DMS153 treated with DMSO at 0.1 percent for 48 hours (cell line): ENCODE measurements around the gene SIK3.

Source experiments
- DNase-seq: peaks from one replicate; lab custom pipeline; 2025; ENCODE audit not compliant: unreplicated experiment; lab: John Stamatoyannopoulos, UW

The SIK3 gene

DNA sequence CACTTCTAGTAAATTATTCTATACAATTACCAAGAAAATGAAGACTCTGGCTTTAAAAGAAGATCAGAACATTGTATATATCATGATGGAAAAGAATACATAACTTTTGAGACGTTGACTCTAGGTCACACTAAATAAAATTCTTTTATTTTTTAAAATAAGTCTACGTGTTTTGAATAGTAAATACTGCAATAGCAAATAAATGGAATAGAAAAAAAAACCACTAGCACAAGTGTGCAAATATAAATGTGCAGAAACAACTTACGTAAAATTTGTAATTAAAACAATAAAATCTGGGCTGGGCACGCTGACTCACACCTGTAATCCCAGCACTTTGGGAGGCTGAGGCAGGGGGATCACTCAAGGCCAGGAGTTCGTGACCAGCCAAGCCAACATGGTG is 17.9 kb downstream of the SIK3 start:
- no peak for DNase-seq

- peak; percentile 75 for DNase-seq
These were observed 21.1 kb downstream of the SIK3 start for GRCh38 chr11:117076941-117077691.

GRCh38 chr11:117075186-117075585 is 23.0 kb downstream of the SIK3 start:
- DNase-seq = no peak

DNA sequence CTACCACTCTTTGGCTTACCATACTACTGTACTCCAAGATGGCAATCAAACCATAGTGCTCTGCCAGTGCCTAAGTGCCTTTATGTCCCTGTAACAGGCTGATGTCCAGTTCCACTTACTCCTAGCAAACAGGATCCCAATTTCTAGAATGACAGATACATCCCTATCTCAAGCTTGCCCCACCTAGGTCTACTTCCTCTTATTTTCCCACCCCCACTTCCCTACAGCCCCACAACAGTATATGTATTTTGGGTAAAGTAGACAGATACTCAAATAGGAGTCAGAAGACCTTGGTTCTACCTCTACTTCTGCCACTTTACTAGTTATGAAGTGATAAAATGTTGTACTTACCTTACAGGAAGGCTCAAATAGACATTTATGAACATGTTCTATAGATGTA is 24.1 kb downstream of the SIK3 start:
- DNase-seq = no peak

DNA sequence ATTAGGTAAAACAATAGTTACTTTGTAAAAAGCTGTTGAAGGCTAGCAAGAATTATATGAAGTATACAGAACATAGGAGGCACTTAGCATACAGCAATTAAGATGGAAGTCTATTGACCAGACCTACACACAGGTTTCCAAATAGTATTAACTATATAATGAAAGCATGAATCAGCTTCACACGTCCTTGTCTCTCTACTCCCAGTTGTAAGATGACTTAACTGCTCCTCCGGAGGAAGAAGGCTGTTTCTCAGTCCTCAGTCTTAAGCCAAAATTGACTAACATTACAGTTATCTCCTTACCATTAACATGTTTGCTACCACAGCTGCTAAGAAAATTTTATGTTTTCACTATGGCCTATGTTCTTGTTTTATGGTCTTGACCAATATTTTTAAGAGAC is 24.7 kb downstream of the SIK3 start:
- no peak for DNase-seq

DNA sequence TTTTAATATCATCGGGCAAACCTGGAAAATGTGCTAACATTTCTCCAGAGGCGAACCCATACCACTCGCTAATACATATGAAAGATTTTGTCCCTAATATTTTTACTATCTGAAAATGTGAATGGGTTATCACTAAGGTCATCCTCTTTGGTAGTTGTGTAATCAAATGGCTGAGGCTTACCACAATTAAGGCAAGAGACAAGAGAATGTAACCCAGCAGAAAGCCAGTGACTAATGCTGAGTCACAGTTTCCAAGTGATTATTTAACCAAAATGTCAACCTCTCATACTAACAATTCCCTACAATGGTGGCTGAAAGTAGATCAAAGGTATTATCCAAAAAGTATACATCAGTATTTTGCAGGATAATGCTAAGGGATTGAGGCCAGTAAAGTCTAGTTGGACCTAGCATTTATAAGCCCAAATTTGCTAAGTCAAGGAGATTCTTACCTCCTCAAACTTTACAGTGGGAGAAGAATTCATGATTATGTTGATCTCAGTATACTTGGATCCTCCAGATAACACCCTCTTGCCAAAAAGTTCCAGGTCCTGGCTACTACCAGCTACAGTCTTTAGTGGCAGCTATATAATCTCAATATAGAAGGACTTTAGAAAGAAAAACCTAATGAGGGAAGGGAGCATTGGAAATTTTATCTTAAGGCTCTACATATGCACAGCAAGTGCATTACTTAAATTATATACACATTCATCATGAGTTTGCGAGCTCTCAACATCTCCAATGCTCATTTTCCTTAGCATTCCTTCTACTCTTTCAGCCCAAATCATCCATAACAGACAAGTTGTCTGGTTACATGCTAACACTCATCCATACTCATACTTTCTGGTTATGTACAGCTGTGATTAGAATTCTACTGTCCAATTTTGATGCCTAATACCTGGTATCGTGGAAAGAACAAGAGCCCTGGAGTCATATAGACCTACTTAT is 25.4 kb downstream of the SIK3 start:
- no peak for DNase-seq

- no peak for DNase-seq
These were observed 26.9 kb downstream of the SIK3 start for GRCh38 chr11:117071344-117071787.

DNA sequence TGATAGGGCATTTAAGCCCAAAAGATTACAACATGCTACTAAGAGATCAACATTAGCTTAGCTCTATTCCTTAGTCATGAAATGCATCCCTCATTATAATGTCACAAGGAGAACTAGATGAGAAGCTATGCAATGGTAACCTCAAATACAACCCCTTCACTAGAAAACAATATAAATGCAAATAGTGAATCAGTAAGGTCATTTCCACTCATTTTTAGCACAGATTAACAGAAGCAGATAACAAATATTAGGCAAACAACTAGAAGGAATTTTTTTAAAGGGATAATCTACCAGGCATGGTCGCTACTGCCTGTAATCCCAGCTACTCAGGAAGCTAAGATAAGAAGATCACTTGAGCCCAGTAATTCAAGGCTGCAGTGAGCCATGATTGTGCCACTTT is 28.2 kb downstream of the SIK3 start:
- DNase-seq = no peak

DNA sequence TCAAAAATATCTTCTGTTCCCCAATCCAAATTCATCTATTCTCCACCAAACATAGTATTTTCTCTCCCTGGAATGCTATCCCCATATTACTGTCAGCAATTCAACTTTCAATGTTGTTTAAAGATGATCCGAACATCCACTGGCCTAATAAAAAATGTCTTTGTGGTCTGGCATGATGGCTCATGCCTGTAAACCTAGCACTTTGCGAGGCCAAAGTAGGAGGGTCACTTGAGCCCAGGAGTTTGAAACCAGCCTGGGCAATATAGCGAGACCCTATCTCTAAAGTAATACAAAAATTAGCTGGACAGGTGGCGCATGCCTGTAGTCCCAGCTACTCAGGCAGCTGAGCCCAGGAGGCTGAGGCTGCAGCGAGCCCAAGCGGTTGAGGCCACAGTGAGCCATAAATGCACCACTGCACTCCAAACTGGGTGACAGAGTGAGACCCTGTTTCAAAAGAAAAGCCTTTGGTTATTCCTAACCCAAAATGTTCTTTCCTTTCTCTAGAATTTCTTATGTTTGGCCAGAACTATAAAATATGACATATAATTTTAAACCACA is 29.8 kb downstream of the SIK3 start:
- DNase-seq = no peak

GRCh38 chr11:117066959-117067358 is 31.3 kb downstream of the SIK3 start:
- no peak for DNase-seq

- DNase-seq = no peak
These were observed 34.0 kb downstream of the SIK3 start for GRCh38 chr11:117064275-117064674.

DNA sequence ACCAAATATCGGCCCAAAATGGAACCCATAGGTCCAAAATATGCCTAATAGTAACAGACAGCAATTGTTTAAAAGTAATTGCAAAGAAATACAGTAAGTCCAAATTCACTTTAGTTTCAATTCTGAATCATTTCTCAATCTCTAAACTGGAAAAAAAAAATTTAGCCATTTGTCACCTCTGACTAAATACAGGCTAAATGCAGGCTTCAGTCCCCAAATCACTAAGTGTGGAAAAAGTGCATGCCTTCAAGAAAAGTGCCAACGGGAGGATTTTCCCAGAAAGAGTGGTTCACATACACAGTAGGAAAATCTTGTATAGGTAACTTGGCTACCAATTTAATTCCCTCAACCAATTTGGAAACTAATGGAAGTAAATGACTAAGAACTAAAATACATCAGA is 35.7 kb downstream of the SIK3 start:
- no peak for DNase-seq

- no peak for DNase-seq
These were observed 37.0 kb downstream of the SIK3 start for GRCh38 chr11:117061256-117061655.

DNA sequence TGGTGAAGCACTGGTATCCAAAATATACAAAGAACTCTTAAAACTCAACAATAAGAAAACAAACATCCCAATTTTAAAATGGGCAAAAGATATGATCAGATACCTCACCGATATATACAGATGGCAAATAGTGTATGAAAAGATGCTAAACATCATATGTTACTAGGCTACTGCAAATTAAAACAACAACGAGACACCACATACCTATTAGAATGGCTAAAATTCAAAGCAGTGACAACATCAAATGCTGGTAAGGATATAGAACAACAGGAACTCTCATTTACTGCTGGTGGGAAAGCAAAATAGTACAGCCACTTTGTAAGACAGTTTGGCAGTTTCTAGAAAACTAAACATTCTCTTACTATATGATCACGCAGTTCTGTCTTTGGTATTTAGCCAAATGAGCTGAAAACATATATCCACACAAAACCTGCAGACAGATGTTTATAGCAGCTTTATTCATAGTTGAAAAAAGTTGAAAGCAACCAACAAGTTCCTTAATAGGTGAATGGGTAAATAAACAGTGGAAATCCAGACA is 38.5 kb downstream of the SIK3 start:
- DNase-seq = no peak

DNA sequence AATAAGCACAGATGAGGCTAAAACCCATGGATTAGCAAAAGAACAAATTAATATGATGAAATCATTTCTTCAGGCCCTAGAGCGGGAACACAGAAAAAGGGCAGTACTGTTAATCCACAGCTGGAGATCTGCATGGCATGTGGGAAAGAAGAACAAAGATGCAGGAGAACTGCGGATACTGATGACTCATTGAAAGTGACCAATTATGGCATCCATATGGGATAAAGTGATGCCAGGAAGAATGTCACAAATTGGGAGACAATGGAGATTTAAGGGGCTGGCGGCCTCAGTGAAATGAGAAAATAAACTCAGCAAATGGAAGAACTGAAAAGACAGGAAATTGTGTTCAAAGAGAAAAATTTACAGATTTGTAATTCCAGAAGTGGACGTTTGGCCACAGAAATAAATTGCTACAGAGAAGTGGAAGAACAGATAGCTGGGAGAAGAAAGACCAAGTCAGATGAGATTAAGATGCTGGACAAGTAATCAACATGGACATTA is 39.4 kb downstream of the SIK3 start:
- no peak for DNase-seq

- no peak for DNase-seq
These were observed 40.5 kb downstream of the SIK3 start for GRCh38 chr11:117057727-117058126.

- no peak for DNase-seq
These were observed 40.9 kb downstream of the SIK3 start for GRCh38 chr11:117057317-117057716.

- no peak for DNase-seq
These were observed 42.8 kb downstream of the SIK3 start for GRCh38 chr11:117055469-117055868.

DNA sequence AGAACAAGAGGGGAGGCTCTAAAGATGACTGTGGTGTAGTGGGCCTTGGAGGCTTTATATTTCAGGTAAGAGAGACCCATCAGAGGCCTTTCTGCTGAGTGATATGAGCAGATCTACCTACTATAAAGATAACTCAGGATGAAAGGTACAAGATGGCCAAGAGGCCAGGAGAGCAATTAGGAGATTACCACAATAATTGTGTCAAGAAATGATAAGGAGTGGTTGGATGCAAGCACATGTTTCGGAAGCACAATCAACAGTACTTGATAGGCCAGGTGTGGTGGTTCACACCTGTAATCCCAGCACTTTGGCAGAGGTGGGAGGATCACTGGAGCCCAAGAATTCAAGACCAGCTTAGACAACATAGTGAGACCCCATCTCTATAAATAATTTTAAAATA is 43.8 kb downstream of the SIK3 start:
- no peak for DNase-seq

DNA sequence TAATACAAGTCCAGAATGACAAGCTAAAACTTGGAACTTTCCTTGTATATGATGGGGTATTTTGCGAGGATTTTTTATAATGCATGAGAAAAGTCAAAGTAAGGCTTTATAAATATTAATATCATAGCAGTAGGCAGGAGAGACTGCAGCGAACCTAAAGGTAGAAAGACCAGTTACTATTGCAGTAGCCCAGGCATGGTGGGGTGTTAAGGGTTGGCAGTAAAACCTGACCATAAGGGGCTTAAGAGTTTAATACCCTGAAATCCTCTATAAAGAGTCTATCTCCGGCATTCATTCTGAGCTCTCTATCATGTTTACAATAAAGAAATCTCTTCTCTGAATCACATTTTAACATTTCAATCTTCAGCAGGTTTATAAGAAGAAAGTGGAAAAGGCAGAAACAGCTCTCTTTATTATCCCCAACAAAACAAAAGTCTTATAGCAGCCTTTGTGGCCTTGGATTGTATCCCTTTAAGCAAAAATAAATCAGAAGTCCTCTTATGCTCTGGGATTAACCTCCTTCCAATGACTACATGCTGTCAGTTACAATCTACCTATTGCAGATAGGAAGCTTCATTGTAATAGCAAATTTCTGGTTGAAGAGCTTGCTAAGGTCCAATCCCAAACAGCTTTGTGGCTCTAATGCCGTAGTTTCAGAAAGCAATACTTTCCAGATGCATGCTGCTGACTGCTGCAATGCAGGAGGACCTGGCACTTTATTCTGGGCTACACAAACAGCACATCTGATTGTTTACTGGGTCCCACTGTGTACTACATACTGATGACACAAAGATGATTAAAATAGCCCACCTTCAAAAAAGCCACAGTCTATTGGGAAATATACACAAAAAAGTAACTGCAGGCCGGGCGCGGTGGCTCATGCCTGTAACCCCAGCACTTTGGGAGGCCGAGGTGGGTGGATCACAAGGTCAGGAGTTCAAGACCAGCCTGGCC is 45.8 kb downstream of the SIK3 start:
- no peak for DNase-seq
